GM12878 (cell line): ENCODE data around the gene EFNA4. TPM values are rescaled to one million over a fixed set of nuclear protein-coding genes. Genes with fewer than 3 reads are reported as not detected.

Experiments used
- ATF2 ChIP-seq: IDR thresholded peaks from 2 replicates; pipeline ENCODE4 v1.6.1; 2012; ENCODE audit warnings: low read length, inconsistent platforms
- ATF7 ChIP-seq: fragments of 450-650 bp; IDR thresholded peaks from 2 replicates; pipeline ENCODE4 v1.6.1; 2016; ENCODE audit warnings: low read depth, mild to moderate bottlenecking
- BACH1 ChIP-seq: fragments of 450-650 bp; IDR thresholded peaks from 2 replicates; pipeline ENCODE4 v1.6.1; 2017; ENCODE audit warnings: mild to moderate bottlenecking, borderline replicate concordance
- BCL11A ChIP-seq: IDR thresholded peaks from 2 replicates; pipeline ENCODE4 v1.6.1; 2011; ENCODE audit warnings: low read depth, low read length
- CEBPB ChIP-seq, 2 experiments: fragments of 150-350 bp in 1 of 2; IDR thresholded peaks; 2 replicates each; pipeline ENCODE4 v1.6.1; 2012 to 2014; ENCODE audit warnings: low read depth in 2 of 2, low read length in 2 of 2, borderline replicate concordance in 1 of 2, inconsistent platforms in 1 of 2
- CTCF ChIP-seq, 3 experiments: IDR thresholded peaks in 2 of 3; conservative IDR thresholded peaks in 1 of 3; 2 replicates each; pipeline ENCODE4 v1.5.1; 2011; ENCODE audit warnings: low read depth in 3 of 3, low read length in 3 of 3, mild to moderate bottlenecking in 3 of 3, control low read depth in 2 of 3, moderate library complexity in 2 of 3, inconsistent platforms in 1 of 3, mixed read lengths in 1 of 3; ENCODE audit not compliant: control insufficient read depth in 2 of 3, insufficient read depth in 1 of 3; ENCODE audit errors: extremely low read depth in 1 of 3
- ESRRA ChIP-seq: IDR thresholded peaks from 2 replicates; pipeline ENCODE4 v1.6.1; 2012; ENCODE audit warnings: mild to moderate bottlenecking, low read length, improper control_type of control experiment
- ETV6 ChIP-seq, 2 experiments: fragments of 450-650 bp in 1 of 2; IDR thresholded peaks in 1 of 2; conservative IDR thresholded peaks in 1 of 2; 2 replicates each; pipeline ENCODE4 v1.6.1; 2014; ENCODE audit warnings: antibody characterized with exemption in 1 of 2, borderline replicate concordance in 1 of 2, low read depth in 1 of 2, mild to moderate bottlenecking in 1 of 2, moderate library complexity in 1 of 2
- IKZF1 ChIP-seq: fragments of 450-650 bp; conservative IDR thresholded peaks from 2 replicates; pipeline ENCODE4 v1.6.1; 2017; ENCODE audit warnings: antibody characterized with exemption, mild to moderate bottlenecking
- IRF4 ChIP-seq: IDR thresholded peaks from 2 replicates; pipeline ENCODE4 v1.6.1; 2011; ENCODE audit warnings: low read depth, low read length
- JUNB ChIP-seq: IDR thresholded peaks from 2 replicates; pipeline ENCODE4 v1.6.1; 2016; ENCODE audit warnings: antibody characterized with exemption, mild to moderate bottlenecking
- KDM1A ChIP-seq: fragments of 200-600 bp; sonication (generic); IDR thresholded peaks from 2 replicates; pipeline ENCODE4 v1.6.1; 2016; ENCODE audit warnings: borderline replicate concordance
- MAX ChIP-seq: IDR thresholded peaks from 2 replicates; pipeline ENCODE4 v1.6.1; 2012; ENCODE audit warnings: low read depth, low read length, improper control_type of control experiment
- NR2C1 ChIP-seq: fragments of 450-650 bp; IDR thresholded peaks from 2 replicates; pipeline ENCODE4 v1.6.1; 2017; ENCODE audit warnings: antibody characterized with exemption, mild to moderate bottlenecking, moderate library complexity
- PAX5 ChIP-seq: IDR thresholded peaks from 2 replicates; pipeline ENCODE4 v1.6.1; 2011; ENCODE audit warnings: low read depth, low read length, borderline replicate concordance
- PML ChIP-seq: IDR thresholded peaks from 2 replicates; pipeline ENCODE4 v1.6.1; 2012; ENCODE audit warnings: low read length, inconsistent platforms
- RELA ChIP-seq: fragments of 450-650 bp; IDR thresholded peaks from 2 replicates; pipeline ENCODE4 v1.8.0; 2014; ENCODE audit warnings: borderline replicate concordance; ENCODE audit not compliant: partially characterized antibody
- SPI1 ChIP-seq: IDR thresholded peaks from 2 replicates; pipeline ENCODE4 v1.6.1; 2011; ENCODE audit warnings: low read depth, mild to moderate bottlenecking, low read length, moderate library complexity, borderline replicate concordance; ENCODE audit not compliant: insufficient read depth
- TAF1 ChIP-seq: IDR thresholded peaks from 2 replicates; pipeline ENCODE4 v1.6.1; 2011; ENCODE audit warnings: mild to moderate bottlenecking, low read depth, low read length, borderline replicate concordance
- TBL1XR1 ChIP-seq: IDR thresholded peaks from 2 replicates; pipeline ENCODE4 v1.6.1; 2012; ENCODE audit warnings: low read depth, low read length, improper control_type of control experiment
- TCF12 ChIP-seq: IDR thresholded peaks from 2 replicates; pipeline ENCODE4 v1.6.1; 2011; ENCODE audit warnings: low read depth, mild to moderate bottlenecking, low read length
- ZNF207 ChIP-seq: fragments of 450-650 bp; IDR thresholded peaks from 2 replicates; pipeline ENCODE4 v1.6.1; 2014; ENCODE audit warnings: antibody characterized with exemption, mild to moderate bottlenecking, borderline replicate concordance
- ZNF24 ChIP-seq: fragments of 450-650 bp; IDR thresholded peaks from 2 replicates; pipeline ENCODE4 v1.6.1; 2017; ENCODE audit warnings: antibody characterized with exemption, mild to moderate bottlenecking
- ZNF274 ChIP-seq: IDR thresholded peaks from one replicate; pipeline ENCODE4 v1.8.0; 2011; ENCODE audit not compliant: insufficient read length, insufficient read depth
- polyA plus RNA-seq, 11 experiments: library from polyadenylated mRNA; depleted of rRNA in 4 of 11; unstranded in 6 of 11; stranded (reverse) in 5 of 11; fragments of >200 nt; fragmentation: Nextera tagmentation in 4 of 11; fragmentation: Illumina TruSeq in 1 of 11; extraction: Ambion mirVana in 4 of 11; extraction: Trizol in 1 of 11; gene quantifications; 1 replicate in 1 of 11; 2 replicates in 10 of 11; pipeline versions ENCODE4 v1.2.1 to v1.2.3, GENCODE V29; 2011 to 2016; ENCODE audit warnings: inconsistent platforms in 2 of 11, missing spikeins in 2 of 11, low read depth in 1 of 11
- total RNA-seq, 4 experiments: library from RNA; depleted of rRNA in 3 of 4; stranded (reverse); fragments of >200 nt in 3 of 4; fragmentation: Illumina TruSeq in 1 of 4; extraction: Trizol in 1 of 4; gene quantifications; 2 replicates each; pipeline versions ENCODE4 v1.2.1 to v1.2.3, GENCODE V29; 2013 to 2021
- TF ChIP-seq, protein P1 (sequence below): fragments of 450-650 bp; IDR thresholded peaks from 2 replicates; pipeline ENCODE4 v1.6.1; 2016; ENCODE audit warnings: mild to moderate bottlenecking
- TF ChIP-seq, protein P2 (sequence below): fragments of 150-350 bp; IDR thresholded peaks from 2 replicates; pipeline ENCODE4 v1.6.1; 2014; ENCODE audit warnings: mild to moderate bottlenecking, low read depth, low read length

EFNA4 gene
- total and polyA plus RNA-seq, 10 of the 15 experiments (the other 5 are each of a cell fraction or from before 2014, with no cell fraction given) = 0.52 to 14.1 (median 4.8) TPM

- TF ChIP-seq PAX5 (no peak; the same call in 1 of the 2 replicates), RELA (peak; percentile 77), ZNF274 (no peak), TCF12 (peak; percentile 20; the same call in 1 of the 2 replicates), BACH1 (no peak), SPI1 (no peak), ETV6 (conservative IDR thresholded peaks at IDR 0.05 in 1 of 2, IDR thresholded peaks at IDR 0.05 in 1 of 2; ENCODE audit: borderline replicate concordance in 1 of 2, low read depth in 1 of 2) (no peak), TAF1 (no peak), IKZF1 (peak; percentile 83), CTCF (IDR thresholded peaks at IDR 0.05 in 2 of 3, conservative IDR thresholded peaks at IDR 0.05 in 1 of 3; ENCODE audit: control insufficient read depth in 2 of 3, extremely low read depth in 1 of 3, insufficient read depth in 1 of 3, low read depth in 3 of 3, low read length in 3 of 3) (peak; percentile 90 to 99 (median 95)), PML (no peak), CEBPB (IDR thresholded peaks at IDR 0.05; ENCODE audit: borderline replicate concordance in 1 of 2, low read depth in 2 of 2, low read length in 2 of 2) (no peak), ZNF24 (no peak), TBL1XR1 (no peak), ATF7 (0 out of 2 replicates have a peak, but pooled peaks have one; percentile 29), ESRRA (no peak), BCL11A (no peak), JUNB (no peak), ATF2 (no peak), NR2C1 (no peak), ZNF207 (peak; percentile 75; the same call in 1 of the 2 replicates), KDM1A (no peak), IRF4 (no peak), MAX (no peak; the same call in 1 of the 2 replicates)
- TF ChIP-seq, protein P1, sequence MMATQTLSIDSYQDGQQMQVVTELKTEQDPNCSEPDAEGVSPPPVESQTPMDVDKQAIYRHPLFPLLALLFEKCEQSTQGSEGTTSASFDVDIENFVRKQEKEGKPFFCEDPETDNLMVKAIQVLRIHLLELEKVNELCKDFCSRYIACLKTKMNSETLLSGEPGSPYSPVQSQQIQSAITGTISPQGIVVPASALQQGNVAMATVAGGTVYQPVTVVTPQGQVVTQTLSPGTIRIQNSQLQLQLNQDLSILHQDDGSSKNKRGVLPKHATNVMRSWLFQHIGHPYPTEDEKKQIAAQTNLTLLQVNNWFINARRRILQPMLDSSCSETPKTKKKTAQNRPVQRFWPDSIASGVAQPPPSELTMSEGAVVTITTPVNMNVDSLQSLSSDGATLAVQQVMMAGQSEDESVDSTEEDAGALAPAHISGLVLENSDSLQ = peak; percentile 99
- TF ChIP-seq, protein P2, sequence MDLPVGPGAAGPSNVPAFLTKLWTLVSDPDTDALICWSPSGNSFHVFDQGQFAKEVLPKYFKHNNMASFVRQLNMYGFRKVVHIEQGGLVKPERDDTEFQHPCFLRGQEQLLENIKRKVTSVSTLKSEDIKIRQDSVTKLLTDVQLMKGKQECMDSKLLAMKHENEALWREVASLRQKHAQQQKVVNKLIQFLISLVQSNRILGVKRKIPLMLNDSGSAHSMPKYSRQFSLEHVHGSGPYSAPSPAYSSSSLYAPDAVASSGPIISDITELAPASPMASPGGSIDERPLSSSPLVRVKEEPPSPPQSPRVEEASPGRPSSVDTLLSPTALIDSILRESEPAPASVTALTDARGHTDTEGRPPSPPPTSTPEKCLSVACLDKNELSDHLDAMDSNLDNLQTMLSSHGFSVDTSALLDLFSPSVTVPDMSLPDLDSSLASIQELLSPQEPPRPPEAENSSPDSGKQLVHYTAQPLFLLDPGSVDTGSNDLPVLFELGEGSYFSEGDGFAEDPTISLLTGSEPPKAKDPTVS = no peak
Measured at GRCh38 chr1:155084722-155085503, 21.4 kb downstream of the EFNA4 start (continued).
